ENCODE data around the gene MAP6D1. TPM values are rescaled to one million over a fixed set of nuclear protein-coding genes. Genes with fewer than 3 reads are reported as not detected.

The MAP6D1 gene
- total and polyA plus RNA-seq, 4 experiments from 2014 or later, result 0.31 to 3.1 (median 1.0) TPM; not detected in 1

GRCh38 chr3:183833516-183833915 lies 8.1 kb upstream of the MAP6D1 start:
- Histone ChIP-seq H3K36me3 (ENCODE audit: insufficient read depth, low read length) (peaks cover 27% of the 10 kb centered on the region), H3K27ac (ENCODE audit: low read depth, low read length) (no peak overlapping the region), H3K4me3 (ENCODE audit: low read length in 2 of 2) (no peak overlapping the region), H3K4me1 (ENCODE audit: insufficient read depth, low read length) (no peaks in the 10 kb centered on the region), H3K9me3 (ENCODE audit: control insufficient read depth in 1 of 2, low read length in 2 of 2) (no peaks in the 10 kb centered on the region), H3K27me3 (ENCODE audit: insufficient read depth, low read length) (no peaks in the 10 kb centered on the region)
- peak overlapping the region in 1 of 7 donors; percentile 60 for H3K27ac Mint-ChIP-seq
- DNase-seq, result no peak
- H3K27me3 Mint-ChIP-seq, result no peaks in the 10 kb centered on the region
- intact Hi-C loops (cut with micrococcal nuclease), result no loop called here
- H3K4me1 Mint-ChIP-seq, result peaks cover 0 to 5% (median 0%) of the 10 kb centered on the region in 4 donors
- CTCF ChIA-PET (ENCODE audit: partially characterized antibody), result interaction anchor here (1.2 kb wide), 1 partner anchor 18 kb away, joined by 4 read pairs; no protein-coding TSS in a partner anchor
- H3K36me3 Mint-ChIP-seq, result peaks cover 33 to 66% of the 10 kb centered on the region in 2 donors
- H3K4me3 Mint-ChIP-seq, result no peak overlapping the region
- POLR2A ChIA-PET (ENCODE audit: partially characterized antibody), result no interaction called here
- no peaks in the 10 kb centered on the region for H3K9me3 Mint-ChIP-seq

DNA sequence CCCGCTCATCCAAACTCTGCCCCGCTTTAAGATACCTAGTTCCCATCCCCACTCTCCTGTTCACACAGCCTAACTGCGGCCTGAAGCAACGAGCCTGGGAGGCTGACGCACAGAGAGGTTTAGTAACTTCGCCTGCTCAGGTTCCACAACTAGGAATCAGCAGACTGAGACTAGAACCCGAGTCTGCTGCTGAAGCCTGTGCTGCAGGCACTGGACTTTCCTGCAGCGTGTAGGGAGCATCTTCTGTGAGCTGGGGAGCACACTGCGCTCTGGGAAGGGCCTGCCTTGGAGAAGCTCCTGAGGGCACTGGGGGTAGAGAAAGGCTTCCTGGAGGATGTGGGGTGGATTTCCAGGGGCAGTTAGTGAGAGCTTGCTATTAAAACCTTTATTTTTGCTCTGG lies 4.8 kb upstream of the MAP6D1 start:
- Histone ChIP-seq H3K9me3 (ENCODE audit: control insufficient read depth in 1 of 2, low read length in 2 of 2) (no peaks in the 10 kb centered on the region), H3K4me3 (ENCODE audit: low read length in 2 of 2) (no peak overlapping the region), H3K27me3 (ENCODE audit: insufficient read depth, low read length) (no peaks in the 10 kb centered on the region), H3K36me3 (ENCODE audit: insufficient read depth, low read length) (peaks cover 19% of the 10 kb centered on the region), H3K27ac (ENCODE audit: low read depth, low read length) (no peak overlapping the region), H3K4me1 (ENCODE audit: insufficient read depth, low read length) (no peaks in the 10 kb centered on the region)
- peaks cover 0 to 2% (median 0%) of the 10 kb centered on the region in 8 donors for H3K9me3 Mint-ChIP-seq
- no peaks in the 10 kb centered on the region for H3K27me3 Mint-ChIP-seq
- peaks cover 2 to 7% (median 7%) of the 10 kb centered on the region in 4 donors for H3K4me1 Mint-ChIP-seq
- DNase-seq, result no peak
- POLR2A ChIA-PET (ENCODE audit: partially characterized antibody), result no interaction called here
- intact Hi-C loops (cut with micrococcal nuclease), result no loop called here
- peak overlapping the region in 1 of 7 donors; percentile 54 for H3K27ac Mint-ChIP-seq
- no peak overlapping the region for H3K4me3 Mint-ChIP-seq
- CTCF ChIA-PET (ENCODE audit: partially characterized antibody), result interaction anchor here (1.3 to 1.5 kb wide), 3 partner anchors 14 to 55 kb away, joined by 4 to 5 read pairs (median 4); partner anchors contain the start of gene PARL
- H3K36me3 Mint-ChIP-seq, result peaks cover 26 to 55% of the 10 kb centered on the region in 2 donors

DNA sequence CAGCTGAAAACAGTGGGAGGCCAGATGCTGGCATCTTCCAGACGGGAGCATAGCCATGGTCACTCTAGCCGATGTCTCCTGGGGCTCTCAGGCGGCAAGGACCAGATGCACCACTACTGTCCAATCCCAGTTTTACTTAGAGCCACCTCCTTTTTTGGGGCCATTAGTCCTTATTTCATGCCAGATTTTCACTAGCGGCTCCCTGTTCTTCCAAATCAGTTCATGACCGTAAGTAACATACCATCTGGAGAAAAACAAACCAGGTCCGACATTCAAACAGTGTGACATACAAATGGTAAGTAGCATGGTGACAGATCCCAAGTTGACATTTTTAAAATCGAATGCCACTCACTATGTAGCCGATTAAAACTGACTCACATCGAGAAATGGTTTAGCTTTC lies 4.1 kb upstream of the MAP6D1 start:
- ChIA-PET CTCF (ENCODE audit: partially characterized antibody) (interaction anchor here (1.3 to 1.5 kb wide), 3 partner anchors 13 to 55 kb away, joined by 4 to 5 read pairs (median 4); partner anchors contain the start of gene PARL), POLR2A (ENCODE audit: partially characterized antibody) (no interaction called here)
- H3K9me3 Mint-ChIP-seq, result peaks cover 0 to 2% (median 0%) of the 10 kb centered on the region in 8 donors
- peaks cover 4% of the 10 kb centered on the region for H3K4me1 ChIP-seq (ENCODE audit: insufficient read depth, low read length)
- H3K27me3 ChIP-seq (ENCODE audit: insufficient read depth, low read length), result no peaks in the 10 kb centered on the region
- no peak overlapping the region for H3K4me3 Mint-ChIP-seq
- H3K27ac Mint-ChIP-seq, result no peak overlapping the region
- H3K9me3 ChIP-seq (ENCODE audit: control insufficient read depth in 1 of 2, low read length in 2 of 2), result no peaks in the 10 kb centered on the region
- no peaks in the 10 kb centered on the region for H3K27me3 Mint-ChIP-seq
- no peak for DNase-seq
- H3K4me1 Mint-ChIP-seq, result peaks cover 2 to 9% (median 8%) of the 10 kb centered on the region in 4 donors
- H3K4me3 ChIP-seq (ENCODE audit: low read length in 2 of 2), result no peak overlapping the region
- H3K36me3 ChIP-seq (ENCODE audit: insufficient read depth, low read length), result peaks cover 18% of the 10 kb centered on the region
- no peak overlapping the region for H3K27ac ChIP-seq (ENCODE audit: low read depth, low read length)
- H3K36me3 Mint-ChIP-seq, result peaks cover 26 to 52% of the 10 kb centered on the region in 2 donors
- intact Hi-C loops (cut with micrococcal nuclease), result no loop called here

DNA sequence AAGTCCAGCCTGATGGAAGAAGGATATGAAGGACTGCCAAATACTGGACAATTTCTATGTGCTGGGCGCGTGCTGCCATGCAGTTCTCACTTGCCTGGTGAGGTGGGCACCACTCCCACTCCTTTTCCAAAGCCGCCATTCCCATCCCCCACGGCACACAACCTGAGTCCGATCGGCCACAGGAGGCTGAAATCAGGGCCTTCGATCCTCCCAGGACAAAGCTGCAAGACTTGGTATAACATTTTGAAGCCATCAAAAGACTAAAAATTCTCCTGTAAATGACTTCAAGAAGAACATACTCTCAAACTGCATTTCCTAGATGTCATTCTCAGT lies 3.1 kb upstream of the MAP6D1 start:
- Mint-ChIP-seq H3K36me3 (peaks cover 19 to 44% of the 10 kb centered on the region in 2 donors), H3K27me3 (peaks cover 0 to 3% of the 10 kb centered on the region in 2 donors), H3K4me3 (no peak overlapping the region), H3K27ac (no peak overlapping the region), H3K4me1 (peaks cover 8 to 16% (median 15%) of the 10 kb centered on the region in 4 donors), H3K9me3 (peaks cover 0 to 5% (median 0%) of the 10 kb centered on the region in 8 donors)
- intact Hi-C loops (cut with micrococcal nuclease), result no loop called here
- peaks cover 13% of the 10 kb centered on the region for H3K4me1 ChIP-seq (ENCODE audit: insufficient read depth, low read length)
- DNase-seq, result no peak
- no peak overlapping the region for H3K27ac ChIP-seq (ENCODE audit: low read depth, low read length)
- no peak overlapping the region for H3K4me3 ChIP-seq (ENCODE audit: low read length in 2 of 2)
- H3K36me3 ChIP-seq (ENCODE audit: insufficient read depth, low read length), result peaks cover 11% of the 10 kb centered on the region
- H3K27me3 ChIP-seq (ENCODE audit: insufficient read depth, low read length), result no peaks in the 10 kb centered on the region
- POLR2A ChIA-PET (ENCODE audit: partially characterized antibody), result no interaction called here
- CTCF ChIA-PET (ENCODE audit: partially characterized antibody), result no interaction called here
- no peaks in the 10 kb centered on the region for H3K9me3 ChIP-seq (ENCODE audit: control insufficient read depth in 1 of 2, low read length in 2 of 2)

GRCh38 chr3:183827809-183828537 lies 2.6 kb upstream of the MAP6D1 start:
- Mint-ChIP-seq H3K36me3 (peaks cover 18 to 38% of the 10 kb centered on the region in 2 donors), H3K9me3 (peaks cover 0 to 5% (median 0%) of the 10 kb centered on the region in 8 donors), H3K27me3 (peaks cover 0 to 3% of the 10 kb centered on the region in 2 donors), H3K4me1 (peaks cover 8 to 16% (median 15%) of the 10 kb centered on the region in 4 donors), H3K27ac (no peak overlapping the region), H3K4me3 (no peak overlapping the region)
- DNase-seq, result no peak
- POLR2A ChIA-PET (ENCODE audit: partially characterized antibody), result interaction anchor here (1.8 kb wide), 1 partner anchor 11 kb away, joined by 4 read pairs; no protein-coding TSS in a partner anchor
- peaks cover 6% of the 10 kb centered on the region for H3K36me3 ChIP-seq (ENCODE audit: insufficient read depth, low read length)
- H3K27me3 ChIP-seq (ENCODE audit: insufficient read depth, low read length), result no peaks in the 10 kb centered on the region
- no peak overlapping the region for H3K4me3 ChIP-seq (ENCODE audit: low read length in 2 of 2)
- intact Hi-C loops (cut with micrococcal nuclease), result no loop called here
- H3K4me1 ChIP-seq (ENCODE audit: insufficient read depth, low read length), result peaks cover 13% of the 10 kb centered on the region
- CTCF ChIA-PET (ENCODE audit: partially characterized antibody), result interaction anchor here (1.3 kb wide), 2 partner anchors 7 to 56 kb away, joined by 3 read pairs; partner anchors contain the start of gene PARL
- H3K27ac ChIP-seq (ENCODE audit: low read depth, low read length), result no peak overlapping the region
- H3K9me3 ChIP-seq (ENCODE audit: control insufficient read depth in 1 of 2, low read length in 2 of 2), result no peaks in the 10 kb centered on the region

DNA sequence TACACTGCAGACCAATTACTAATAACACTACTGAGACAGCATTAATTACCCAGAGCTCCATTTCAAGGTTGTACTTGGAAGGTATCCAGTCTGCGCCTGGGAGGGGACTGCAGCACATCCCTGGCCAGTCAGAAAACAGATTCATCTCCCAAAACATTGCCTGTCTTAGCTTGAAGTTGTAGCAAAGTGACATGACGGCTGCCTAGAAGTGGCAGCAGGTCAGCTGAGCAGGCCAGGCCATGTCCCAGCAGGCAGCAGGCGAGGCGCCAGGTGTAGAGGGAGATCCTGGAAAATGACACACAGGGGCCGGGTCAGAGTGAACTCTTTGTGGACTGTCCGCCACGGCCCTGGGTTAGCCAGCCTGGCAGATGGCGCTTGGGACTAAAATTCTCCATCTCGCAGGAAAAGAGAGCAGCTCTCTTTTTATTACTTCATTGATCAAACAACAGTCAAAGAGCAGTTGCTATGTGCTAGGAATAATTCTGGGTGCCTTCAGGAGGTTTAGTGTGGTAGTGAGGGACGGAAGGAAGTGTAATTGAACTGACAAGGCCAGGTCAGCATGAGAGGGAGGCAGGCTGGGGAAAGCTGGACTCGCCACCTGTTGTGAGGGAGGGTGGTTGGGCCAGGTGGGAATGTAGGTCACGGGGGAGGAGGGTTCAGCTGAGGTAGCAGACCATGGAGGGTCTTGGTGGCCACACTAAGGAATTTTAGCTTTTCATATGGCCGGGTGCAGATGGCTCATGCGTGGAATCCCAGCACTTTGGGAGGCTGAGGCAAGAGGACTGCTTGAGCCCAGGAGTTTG lies 1.3 kb upstream of the MAP6D1 start:
- POLR2A ChIA-PET (ENCODE audit: partially characterized antibody), result interaction anchor here (1.8 kb wide), 1 partner anchor 10 kb away, joined by 4 read pairs; no protein-coding TSS in a partner anchor
- intact Hi-C loops (cut with micrococcal nuclease), result no loop called here

More for the DNA sequence above, 1.3 kb upstream of the MAP6D1 start:
- H3K9me3 Mint-ChIP-seq, result peaks cover 0 to 5% (median 0%) of the 10 kb centered on the region in 8 donors
- Histone ChIP-seq H3K4me1 (ENCODE audit: insufficient read depth, low read length) (peaks cover 13% of the 10 kb centered on the region), H3K27me3 (ENCODE audit: insufficient read depth, low read length) (no peaks in the 10 kb centered on the region), H3K9me3 (ENCODE audit: control insufficient read depth in 1 of 2, low read length in 2 of 2) (no peaks in the 10 kb centered on the region), H3K27ac (ENCODE audit: low read depth, low read length) (no peak overlapping the region), H3K36me3 (ENCODE audit: insufficient read depth, low read length) (no peaks in the 10 kb centered on the region), H3K4me3 (ENCODE audit: low read length in 2 of 2) (no peak overlapping the region)
- peaks cover 0 to 6% of the 10 kb centered on the region in 2 donors for H3K27me3 Mint-ChIP-seq
- peak overlapping the region in 4 of 7 donors; percentile 1 to 57 (median 46) for H3K27ac Mint-ChIP-seq
- H3K4me3 Mint-ChIP-seq, result peak overlapping the region; percentile 66 to 84 (median 76)
- CTCF ChIA-PET (ENCODE audit: partially characterized antibody), result interaction anchor here (0.7 to 1.5 kb wide), 6 partner anchors 9 to 129 kb away, joined by 3 to 6 read pairs (median 3); partner anchors contain the start of genes PARL and YEATS2
- H3K4me1 Mint-ChIP-seq, result peaks cover 8 to 16% (median 15%) of the 10 kb centered on the region in 4 donors
- H3K36me3 Mint-ChIP-seq, result peaks cover 10 to 29% of the 10 kb centered on the region in 2 donors
- DNase-seq, result no peak

Data from CD4-positive, alpha-beta memory T cell (primary cell).